HG03442 (cell line): ENCODE data around the gene QPRT.
"Not testable (repeated sequence)": the region's sequence is repeated elsewhere in the genome, so short reads cannot be mapped to it uniquely, and the experiment has no call there.

ENCODE experiments used
- ATAC-seq: cut with Tn5 transposase; IDR thresholded peaks from one replicate; pipeline ENCODE4 v1.9.1; 2021; ENCODE audit warnings: mild to moderate bottlenecking, moderate library complexity; ENCODE audit not compliant: unreplicated experiment

The QPRT gene

DNA sequence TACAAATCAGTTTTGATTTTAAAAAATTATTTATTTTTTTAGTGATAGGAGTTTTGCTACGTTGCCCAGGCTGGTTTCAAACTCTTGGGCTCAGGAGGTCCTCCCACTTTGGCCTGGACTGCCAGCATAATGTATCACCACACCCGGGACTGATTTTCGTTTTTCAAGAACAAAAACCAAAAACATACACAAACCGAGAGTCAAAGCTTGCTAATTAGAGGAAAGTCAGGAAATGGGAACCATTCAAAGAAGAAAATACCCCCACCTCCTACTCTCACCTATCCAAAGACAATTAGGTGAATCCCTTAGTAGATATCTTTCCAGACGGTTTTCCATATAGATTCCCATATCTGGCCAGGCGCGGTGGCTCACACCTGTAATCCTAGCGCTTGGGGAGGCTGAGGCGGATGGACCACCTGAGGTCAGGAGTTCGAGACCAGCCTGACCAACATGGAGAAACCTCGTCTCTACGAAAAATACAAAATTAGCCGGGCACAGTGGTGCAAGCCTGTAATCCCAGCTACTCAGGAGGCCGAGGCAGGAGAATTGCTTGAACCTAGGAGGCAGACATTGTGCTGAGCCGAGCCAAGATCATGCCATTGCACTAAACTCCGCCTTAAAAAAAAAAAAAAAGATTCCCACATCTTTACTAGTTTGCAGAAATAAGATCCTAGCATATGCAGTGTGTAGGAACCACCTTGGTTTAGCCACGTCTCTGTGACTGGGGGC, 16.8 kb upstream of the QPRT start:
- ATAC-seq = no peak

- ATAC-seq = no peak
Observed at GRCh38 chr16:29662729-29663015, 16.3 kb upstream of the QPRT start.

DNA sequence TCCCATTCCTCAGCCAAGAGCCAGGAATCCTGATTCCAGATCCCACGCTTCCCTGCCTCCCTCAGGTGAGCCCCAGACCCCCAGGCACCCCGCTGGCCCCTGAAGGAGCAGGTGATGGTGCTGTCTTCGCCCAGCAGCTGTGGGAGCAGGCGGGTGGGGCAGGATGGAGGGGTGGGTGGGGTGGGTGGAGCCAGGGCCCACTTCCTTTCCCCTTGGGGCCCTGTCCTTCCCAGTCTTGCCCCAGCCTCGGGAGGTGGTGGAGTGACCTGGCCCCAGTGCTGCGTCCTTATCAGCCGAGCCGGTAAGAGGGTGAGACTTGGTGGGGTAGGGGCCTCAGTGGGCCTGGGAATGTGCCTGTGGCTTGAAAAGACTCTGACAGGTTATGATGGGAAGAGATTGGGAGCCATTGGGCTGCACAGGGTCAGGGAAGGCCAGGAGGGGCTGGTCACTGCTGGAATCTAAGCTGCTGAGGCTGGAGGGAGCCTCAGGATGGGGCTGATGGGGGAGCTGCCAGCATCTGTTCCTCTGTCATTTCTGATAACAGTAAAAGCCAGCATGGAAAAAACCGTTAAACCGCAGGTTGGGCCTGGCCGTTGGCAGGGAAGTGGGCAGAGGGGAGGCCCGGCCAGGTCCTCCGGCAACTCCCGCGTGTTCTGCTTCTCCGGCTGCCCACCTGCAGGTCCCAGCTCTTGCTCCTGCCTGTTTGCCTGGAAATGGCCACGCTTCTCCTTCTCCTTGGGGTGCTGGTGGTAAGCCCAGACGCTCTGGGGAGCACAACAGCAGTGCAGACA, 15.8 kb upstream of the QPRT start, which contains the start of gene SPN:
Gene SPN (plus strand): TSS at position 232 of the 791 bp plus-strand sequence. CDS start 482 bp downstream, at position 714.
- no peak for ATAC-seq

DNA sequence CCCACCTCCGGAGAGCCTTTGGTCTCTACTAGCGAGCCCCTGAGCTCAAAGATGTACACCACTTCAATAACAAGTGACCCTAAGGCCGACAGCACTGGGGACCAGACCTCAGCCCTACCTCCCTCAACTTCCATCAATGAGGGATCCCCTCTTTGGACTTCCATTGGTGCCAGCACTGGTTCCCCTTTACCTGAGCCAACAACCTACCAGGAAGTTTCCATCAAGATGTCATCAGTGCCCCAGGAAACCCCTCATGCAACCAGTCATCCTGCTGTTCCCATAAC, 15.2 kb upstream of the QPRT start:
- no peak for ATAC-seq

- no peak for ATAC-seq
Observed at GRCh38 chr16:29664091-29664921, 14.7 kb upstream of the QPRT start.

- no peak for ATAC-seq
Observed at GRCh38 chr16:29665294-29666077, 13.5 kb upstream of the QPRT start.

DNA sequence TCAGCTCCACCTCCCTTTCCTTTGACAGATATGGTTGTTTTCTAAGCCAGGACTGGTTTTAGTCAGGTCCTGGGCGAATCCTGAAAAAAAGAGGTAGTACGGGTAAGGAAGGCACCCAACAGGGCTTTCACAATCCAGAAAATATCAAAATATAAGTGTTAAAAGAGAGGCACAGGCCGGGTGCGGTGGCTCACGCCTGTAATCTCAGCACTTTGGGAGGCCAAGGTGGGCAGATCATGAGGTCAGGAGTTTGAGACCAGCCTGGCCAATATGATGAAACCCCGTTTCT, 11.7 kb upstream of the QPRT start:
- ATAC-seq = not testable (repeated sequence)

DNA sequence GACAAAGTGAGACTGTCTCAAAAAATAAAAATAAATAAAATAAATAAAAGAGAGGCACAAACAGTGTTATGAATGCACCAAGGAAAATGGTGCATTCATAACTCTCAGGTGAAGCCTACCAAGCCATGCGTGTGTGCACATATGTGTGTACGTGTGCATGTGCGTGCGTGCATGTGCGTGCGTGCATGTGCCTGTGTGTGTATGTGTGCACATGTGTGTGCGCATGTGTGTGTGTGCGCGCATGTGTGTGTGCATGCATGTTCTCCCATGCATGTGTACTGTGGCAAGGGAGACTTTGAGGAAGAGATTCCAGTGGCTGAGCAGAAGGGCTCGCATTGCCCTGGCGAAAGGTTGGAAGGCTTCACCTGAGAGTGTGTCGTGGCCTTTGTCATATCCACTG, 11.2 kb upstream of the QPRT start:
- no peak for ATAC-seq

DNA sequence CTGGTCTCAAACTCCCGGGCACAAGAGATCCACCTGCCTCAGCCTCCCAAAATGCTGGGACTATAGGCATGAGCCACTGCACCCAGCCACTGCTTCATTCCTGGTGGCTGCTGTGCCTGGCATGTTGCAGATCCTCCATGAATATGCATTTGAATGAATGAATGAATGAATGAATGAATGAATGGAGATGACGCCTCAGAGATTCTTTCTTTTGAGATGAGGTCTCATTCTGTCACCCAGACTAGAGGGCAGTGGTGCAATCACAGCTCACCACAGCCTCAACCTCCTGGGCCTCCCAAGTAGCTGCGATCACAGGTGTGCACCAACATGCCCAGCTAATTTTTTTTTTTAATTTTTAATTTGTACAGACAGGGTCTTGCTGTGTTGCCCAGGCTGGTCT, 10.7 kb upstream of the QPRT start:
- ATAC-seq = no peak

- no peak for ATAC-seq
Observed at GRCh38 chr16:29673501-29673900, 5.5 kb upstream of the QPRT start.

DNA sequence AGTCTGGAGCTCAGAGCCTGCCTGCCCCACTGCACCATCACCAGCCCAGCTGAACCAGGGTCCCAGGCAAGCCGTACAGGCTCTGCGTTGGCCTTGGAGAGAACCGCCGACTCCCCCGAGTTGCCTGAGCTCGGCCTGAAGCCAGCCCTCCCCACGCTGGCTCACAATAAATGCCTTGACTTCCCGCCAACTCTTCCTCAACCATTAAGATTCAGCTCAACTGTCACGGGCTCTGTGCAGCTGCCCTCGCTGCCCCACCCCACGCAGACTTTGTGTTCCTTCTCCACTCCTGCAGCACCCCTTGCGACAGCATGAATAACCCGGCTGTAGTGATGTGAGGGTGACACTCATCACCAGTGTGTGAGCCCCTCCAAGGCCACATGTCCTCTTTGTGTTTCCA, 4.8 kb upstream of the QPRT start:
- no peak for ATAC-seq

- no peak for ATAC-seq
Observed at GRCh38 chr16:29675811-29676643, 3.0 kb upstream of the QPRT start.

GRCh38 chr16:29676989-29677785, 1.8 kb upstream of the QPRT start:
- ATAC-seq = no peak

DNA sequence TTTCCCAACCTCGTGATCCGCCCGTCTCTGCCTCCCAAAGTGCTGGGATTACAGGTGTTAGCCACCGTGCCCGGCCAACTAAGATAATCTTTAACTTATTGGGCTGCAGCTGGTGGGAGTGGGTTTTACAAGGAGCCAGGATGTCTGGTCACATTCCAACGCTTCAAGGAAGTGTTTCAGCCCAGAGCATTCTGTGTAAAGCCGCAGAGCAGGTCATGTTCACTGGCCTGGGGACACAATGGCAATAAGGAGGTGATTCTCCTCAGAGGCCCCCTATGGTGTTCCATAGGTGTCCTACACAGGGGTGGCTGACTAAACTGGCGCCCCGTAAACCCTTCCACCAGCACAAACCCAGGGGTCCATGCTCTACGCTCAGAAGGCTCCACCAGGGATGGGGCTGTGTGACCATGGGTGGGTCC, 1.2 kb downstream of the QPRT start:
- ATAC-seq = no peak

DNA sequence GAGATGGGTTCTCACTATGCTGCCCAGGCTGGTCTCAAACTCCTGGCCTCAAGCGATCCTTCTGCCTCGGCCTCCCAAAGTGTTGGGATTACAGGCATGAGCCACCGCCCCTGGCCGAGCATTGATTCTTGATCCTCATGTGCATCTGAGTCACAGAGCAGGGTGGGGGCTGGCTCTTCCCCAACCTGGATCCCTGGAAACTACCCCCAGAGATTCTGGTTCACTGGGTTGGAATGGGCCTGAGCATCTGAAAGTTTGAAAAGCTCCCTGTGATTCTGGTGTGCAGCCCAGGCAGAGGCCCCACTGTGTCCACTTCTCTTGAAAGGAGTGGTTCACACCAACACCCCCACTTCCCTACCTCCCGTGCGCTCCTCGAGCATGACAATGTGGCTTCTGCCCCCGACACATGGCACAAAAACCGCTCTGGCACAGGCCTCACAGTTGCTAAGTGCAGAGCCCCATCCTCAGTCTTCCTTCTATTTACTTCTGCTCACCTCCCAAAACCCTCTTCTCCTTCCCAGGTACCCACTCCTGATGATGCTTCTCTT, 4.6 kb downstream of the QPRT start:
- ATAC-seq = no peak

DNA sequence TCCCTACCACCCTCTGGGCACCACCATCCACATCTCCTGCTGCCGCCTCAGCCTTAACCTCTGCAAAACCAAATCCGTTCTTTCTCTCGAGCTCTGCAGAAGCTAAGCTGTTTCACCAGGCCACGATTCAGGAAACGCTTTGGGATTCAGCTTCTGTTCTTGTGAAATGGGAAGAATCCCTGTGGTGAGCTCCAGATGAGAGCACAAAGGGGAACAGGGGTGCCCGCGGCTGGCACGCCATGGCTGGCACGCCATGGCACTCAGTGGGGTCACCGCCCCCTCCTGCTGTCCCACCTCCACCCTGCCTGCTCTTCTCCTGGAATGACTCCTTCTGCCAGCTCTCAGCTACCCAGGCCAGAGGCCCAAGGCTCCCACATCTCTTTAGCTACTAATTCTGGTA, 5.7 kb downstream of the QPRT start:
- ATAC-seq = no peak

- no peak for ATAC-seq
Observed at GRCh38 chr16:29686740-29687332, 7.9 kb downstream of the QPRT start.

GRCh38 chr16:29687755-29688154, 8.8 kb downstream of the QPRT start:
- ATAC-seq = no peak

GRCh38 chr16:29688172-29688571, 9.2 kb downstream of the QPRT start:
- ATAC-seq = no peak
